Measurements from ENCODE around the gene VENTX.
"Not testable (repeated sequence)": the region's sequence is repeated elsewhere in the genome, so short reads cannot be mapped to it uniquely, and the experiment has no call there.

Gene VENTX

DNA sequence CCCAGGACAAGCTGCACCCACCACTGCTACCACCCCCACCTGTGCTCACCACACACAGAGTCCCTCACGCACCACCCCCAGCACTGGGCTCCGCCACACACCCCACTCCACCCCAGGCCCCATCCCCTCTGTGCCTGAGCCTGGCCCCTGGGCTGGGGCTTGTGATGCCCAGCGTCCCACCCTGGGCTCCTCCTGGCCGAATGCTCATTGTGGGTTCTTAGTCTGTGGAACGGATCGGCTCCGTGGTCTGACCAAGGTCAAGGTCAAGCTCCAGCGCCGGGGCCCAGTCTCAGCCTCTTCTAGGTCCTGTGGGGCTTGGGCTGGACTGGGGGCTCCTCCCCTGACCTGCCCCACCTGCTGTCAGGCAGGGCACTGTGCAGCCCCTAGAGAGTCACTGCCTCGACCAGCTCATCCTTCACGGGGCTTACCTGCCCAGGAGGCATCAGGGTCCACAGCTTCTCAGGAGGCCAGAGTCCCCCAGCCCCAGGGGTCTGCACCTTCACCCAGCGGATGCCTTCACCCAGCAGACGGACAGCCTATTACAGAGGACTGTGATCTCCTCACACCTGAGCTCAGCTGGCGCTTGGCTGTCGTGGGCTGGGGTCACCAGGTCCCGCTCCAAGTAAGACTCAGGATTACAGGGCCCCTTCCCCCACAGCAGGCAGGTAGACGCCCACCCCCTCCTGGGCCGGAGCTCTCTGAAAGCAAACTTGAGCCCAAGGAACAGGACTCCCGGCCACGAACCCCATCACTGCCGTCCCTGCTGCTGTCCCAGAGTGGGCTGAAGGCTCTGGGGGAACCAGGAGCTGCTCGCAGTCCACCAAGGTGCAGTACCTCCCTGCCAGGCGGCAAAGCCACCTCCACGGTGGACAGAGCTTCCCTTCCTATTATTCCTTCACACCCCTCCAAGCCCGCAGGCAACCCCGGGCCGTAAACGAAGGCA, 22.9 kb upstream of the VENTX start:
- DNase-seq (ENCODE audit: low read depth in 2 of 2), result no peak

DNA sequence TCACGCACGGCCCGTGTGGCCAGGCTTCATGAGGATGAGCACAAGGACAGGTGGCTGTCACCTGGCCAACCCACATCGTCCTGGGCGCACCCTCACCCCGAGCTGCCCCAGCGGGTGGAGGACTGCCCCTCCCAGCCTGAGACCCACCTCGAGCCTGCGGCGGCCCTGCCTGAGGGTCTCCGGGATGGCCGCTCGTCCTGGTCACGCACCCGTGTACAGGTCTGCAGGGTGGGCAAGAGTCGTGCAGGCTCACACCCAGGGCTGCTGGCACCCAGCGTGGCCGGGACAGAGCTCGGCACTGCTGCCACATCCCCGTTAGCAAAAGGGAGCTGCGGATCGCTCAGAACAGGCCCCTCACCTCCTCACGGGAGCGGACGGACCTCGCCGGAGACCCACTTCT, 22.1 kb upstream of the VENTX start:
- DNase-seq (ENCODE audit: low read depth in 2 of 2), result no peak

DNA sequence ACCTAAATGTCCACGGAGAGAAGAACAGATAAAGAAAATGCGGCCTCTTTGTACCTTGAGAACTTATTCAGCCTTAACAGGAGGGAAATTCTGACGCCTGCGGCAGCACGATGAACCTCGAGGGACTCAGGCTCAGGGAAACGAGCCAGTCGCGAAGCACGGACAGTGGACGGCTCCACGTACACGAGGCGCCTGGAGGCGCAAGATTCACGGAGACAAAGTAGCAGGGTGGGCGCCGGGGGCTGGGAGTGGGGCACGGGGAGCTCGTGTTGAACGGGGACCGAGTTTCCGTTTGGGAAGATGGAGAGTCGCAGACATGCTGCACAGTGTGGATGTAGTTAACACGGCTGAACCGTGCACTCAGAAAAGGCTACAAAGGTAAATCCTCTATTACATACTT, 20.9 kb upstream of the VENTX start:
- no peak for DNase-seq (ENCODE audit: low read depth in 2 of 2)

- no peak for DNase-seq (ENCODE audit: low read depth in 2 of 2)
Measured at GRCh38 chr10:133217800-133218589, 19.7 kb upstream of the VENTX start.

DNA sequence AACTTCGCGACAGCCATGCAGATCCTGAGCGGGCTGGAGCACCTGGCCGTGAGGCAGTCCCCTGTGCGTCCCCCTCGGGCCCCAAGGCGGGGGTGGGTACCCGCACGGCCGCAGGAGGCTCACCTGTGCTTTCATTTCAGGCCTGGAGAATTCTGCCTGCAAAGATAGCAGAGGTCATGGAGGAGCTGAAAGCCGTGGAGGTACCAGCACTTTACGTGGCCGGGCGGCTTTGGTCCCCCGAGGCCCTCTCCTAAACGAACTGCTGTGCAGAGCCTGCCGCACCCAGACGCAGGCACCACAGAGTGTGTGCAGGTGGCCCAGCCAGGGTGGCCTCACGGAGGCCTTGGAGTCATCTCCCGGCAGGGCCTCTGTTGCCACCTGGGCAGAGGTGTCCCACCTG, 18.8 kb upstream of the VENTX start:
- no peak for DNase-seq (ENCODE audit: low read depth in 2 of 2)

GRCh38 chr10:133219782-133220181, 17.9 kb upstream of the VENTX start:
- DNase-seq (ENCODE audit: low read depth in 2 of 2), result no peak

DNA sequence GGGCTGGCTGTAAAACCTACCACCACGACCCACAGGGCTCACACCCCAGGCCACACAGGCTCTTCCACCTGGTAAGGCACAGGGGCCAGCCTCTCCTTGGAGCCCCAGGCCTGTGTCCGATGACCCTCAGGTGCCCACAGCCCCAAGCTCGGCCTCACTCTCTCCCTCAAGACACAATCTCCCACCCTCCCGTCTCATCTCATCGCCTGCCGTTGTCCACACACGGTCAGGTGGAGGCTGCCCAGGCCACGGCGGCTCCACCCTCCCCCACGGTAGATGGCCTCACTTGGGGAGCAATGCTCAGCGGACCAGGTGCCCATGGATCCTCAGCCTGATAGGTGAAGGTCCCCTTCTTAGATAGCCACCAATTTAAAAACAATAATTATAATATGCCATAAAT, 16.3 kb upstream of the VENTX start:
- no peak for DNase-seq (ENCODE audit: low read depth in 2 of 2)

DNA sequence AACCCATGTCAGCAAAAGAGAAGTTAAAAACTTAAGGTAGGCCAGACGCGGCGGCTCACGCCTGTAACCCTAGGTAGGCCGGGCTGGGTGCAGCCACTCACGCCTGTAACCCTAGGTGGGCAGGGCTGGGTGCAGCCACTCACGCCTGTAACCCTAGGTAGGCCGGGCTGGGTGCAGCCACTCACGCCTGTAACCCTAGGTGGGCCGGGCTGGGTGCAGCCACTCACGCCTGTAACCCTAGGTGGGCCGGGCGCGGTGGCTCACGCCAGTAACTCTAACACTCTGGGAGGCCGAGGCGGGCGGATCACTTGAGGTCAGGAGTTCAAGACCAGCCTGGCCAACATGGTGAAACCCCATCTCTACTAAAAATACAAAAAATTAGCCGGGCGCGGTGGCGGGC, 15.9 kb upstream of the VENTX start:
- not testable (repeated sequence) for DNase-seq (ENCODE audit: low read depth in 2 of 2)

DNA sequence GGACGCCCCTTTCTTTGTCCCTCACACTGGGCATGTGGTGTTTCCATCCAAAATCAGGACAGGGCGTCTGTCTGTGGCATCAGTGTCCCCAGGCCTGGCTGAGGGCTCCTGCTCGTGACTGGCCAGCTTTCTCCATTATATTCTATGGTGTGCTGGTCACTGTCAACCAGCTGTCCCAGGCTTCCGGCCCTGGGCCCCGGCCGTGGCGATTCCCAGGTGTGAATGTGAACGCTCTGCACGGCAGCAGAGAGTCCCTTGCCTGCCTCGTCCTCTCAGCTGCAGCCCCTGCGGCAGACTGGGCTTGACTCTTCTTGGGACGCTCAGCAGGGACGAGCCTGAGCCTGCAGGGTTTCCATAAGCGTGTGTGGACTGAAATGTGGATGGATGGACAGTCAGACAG, 13.6 kb upstream of the VENTX start:
- DNase-seq (ENCODE audit: low read depth in 2 of 2), result no peak

GRCh38 chr10:133224756-133225372, 12.8 kb upstream of the VENTX start:
- no peak for DNase-seq (ENCODE audit: low read depth in 2 of 2)

DNA sequence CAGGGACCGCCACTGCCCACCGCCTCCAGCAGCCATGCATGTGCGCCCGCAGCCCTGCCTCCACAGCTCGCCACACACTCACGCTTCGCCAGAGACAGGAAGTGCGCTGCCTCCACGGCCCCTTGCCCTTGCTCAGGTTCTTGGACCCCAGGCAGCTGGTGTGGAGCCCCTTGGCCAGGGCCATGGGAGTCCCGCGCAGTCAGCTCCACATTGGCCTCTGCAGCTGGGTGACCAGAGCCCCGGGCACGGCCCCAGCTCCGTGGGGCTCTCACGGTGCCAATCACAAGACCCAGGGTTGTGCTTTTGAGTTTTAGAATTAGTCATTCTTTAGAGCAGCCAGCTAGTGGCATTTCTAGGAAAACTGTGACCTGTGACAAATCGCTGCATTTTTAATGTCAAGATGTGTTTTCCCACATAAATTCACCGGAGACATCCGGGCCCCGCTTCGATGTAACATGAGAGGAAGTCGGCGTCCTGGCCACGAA, 11.9 kb upstream of the VENTX start:
- DNase-seq (ENCODE audit: low read depth in 2 of 2), result peak in 1 of 2 donors; percentile 11

- no peak for DNase-seq (ENCODE audit: low read depth in 2 of 2)
Measured at GRCh38 chr10:133226251-133226808, 11.3 kb upstream of the VENTX start.

DNA sequence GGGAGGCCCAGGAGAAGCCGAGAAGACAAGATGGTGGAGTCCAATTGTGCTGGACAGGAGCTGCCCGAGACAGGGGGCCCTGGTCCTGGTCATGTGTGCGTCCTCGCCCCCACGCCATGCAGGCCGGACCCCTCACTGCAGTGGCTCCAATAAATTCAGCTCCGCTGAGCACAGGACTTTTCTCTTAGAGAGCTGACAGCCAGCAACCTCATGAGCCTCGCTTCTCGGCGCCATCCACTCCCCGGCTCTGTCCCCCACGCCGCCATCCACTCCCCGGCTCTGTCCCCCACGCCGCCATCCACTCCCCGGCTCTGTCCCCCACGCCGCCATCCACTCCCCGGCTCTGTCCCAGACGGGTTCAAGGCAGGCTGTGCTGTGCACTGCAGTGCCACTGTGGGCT, 10.4 kb upstream of the VENTX start:
- no peak for DNase-seq (ENCODE audit: low read depth in 2 of 2)

GRCh38 chr10:133229265-133230043, 8.2 kb upstream of the VENTX start:
- no peak for DNase-seq (ENCODE audit: low read depth in 2 of 2)

- DNase-seq (ENCODE audit: low read depth in 2 of 2), result no peak
Measured at GRCh38 chr10:133230044-133230361, 7.7 kb upstream of the VENTX start, which contains the start of gene UTF1. UTF1 (plus strand) TSS chr10:133230217; CDS start chr10:133230289, 72 bp downstream.

DNA sequence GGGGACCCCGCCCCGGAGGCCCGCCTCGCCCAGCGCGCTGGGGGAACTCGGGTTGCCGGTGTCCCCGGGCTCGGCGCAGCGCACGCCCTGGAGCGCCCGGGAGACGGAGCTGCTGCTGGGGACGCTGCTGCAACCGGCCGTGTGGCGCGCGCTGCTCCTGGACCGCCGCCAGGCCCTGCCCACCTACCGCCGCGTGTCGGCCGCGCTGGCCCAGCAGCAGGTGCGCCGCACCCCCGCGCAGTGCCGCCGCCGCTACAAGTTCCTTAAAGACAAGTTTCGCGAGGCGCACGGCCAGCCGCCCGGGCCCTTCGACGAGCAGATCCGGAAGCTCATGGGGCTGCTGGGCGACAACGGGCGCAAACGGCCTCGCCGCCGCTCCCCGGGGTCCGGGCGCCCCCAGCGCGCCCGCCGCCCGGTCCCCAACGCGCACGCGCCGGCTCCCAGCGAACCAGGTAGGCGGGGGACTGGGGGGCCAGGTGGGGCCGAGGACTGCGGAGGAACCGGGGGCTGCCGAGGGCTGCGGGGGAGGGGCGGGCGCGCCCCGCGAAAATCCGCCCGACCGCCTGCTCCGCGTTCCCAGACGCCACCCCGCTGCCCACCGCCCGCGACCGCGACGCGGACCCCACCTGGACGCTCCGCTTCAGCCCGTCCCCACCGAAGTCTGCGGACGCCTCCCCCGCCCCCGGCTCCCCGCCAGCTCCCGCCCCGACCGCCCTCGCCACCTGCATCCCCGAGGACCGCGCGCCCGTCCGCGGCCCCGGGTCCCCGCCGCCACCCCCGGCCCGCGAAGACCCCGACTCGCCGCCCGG, 7.1 kb upstream of the VENTX start:
- no peak for DNase-seq (ENCODE audit: low read depth in 2 of 2)

- DNase-seq (ENCODE audit: low read depth in 2 of 2), result no peak
Measured at GRCh38 chr10:133231244-133231945, 6.3 kb upstream of the VENTX start.

DNA sequence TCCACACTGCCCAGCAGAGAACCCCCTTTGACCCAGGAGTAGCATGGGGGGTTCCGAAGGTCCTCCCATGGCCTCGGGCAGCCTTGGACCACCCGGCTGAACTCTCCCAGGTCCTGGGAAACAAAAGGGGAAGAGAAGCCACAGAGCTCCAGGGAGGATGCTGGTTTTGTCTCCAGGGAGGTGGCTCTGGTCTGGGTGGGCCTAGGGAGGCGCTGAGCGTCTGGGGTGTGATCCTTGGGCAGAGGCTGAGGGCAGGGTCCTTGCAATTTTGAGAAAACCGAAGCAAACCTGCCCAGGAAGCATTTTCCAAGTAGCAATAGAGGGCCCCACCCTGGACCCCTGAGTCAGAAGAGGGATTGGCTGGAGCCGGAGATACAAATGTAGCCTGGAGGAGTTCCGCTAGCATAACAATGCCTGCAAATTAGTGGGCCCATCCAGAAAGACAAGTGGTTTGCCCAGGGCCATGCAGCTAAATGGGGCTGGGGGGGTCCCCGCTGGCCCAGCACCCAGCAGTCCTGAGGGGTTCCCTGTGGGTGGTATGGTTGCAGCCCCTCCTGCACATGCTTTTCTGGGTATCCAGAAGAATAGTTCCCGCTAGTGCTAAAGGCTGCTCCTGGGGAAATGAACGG, 5.6 kb upstream of the VENTX start:
- DNase-seq (ENCODE audit: low read depth in 2 of 2), result no peak

GRCh38 chr10:133234796-133235195, 2.9 kb upstream of the VENTX start:
- not testable (repeated sequence) for DNase-seq (ENCODE audit: low read depth in 2 of 2)
